Stimulated activated CD4-positive, alpha-beta T cell treated with anti-CD3 and anti-CD28 coated beads, TNF-alpha, amount 100 ng/mL, for 1 hour (primary cell): Measurements from ENCODE around the gene TTC39A.

Source experiments
- DNase-seq, 3 donors: peaks; one replicate each; pipeline ENCODE4 v3.0.0-alpha.2; 2020; ENCODE audit warnings: low read depth in 3 of 3, low spot score in 1 of 3

TTC39A gene

DNA sequence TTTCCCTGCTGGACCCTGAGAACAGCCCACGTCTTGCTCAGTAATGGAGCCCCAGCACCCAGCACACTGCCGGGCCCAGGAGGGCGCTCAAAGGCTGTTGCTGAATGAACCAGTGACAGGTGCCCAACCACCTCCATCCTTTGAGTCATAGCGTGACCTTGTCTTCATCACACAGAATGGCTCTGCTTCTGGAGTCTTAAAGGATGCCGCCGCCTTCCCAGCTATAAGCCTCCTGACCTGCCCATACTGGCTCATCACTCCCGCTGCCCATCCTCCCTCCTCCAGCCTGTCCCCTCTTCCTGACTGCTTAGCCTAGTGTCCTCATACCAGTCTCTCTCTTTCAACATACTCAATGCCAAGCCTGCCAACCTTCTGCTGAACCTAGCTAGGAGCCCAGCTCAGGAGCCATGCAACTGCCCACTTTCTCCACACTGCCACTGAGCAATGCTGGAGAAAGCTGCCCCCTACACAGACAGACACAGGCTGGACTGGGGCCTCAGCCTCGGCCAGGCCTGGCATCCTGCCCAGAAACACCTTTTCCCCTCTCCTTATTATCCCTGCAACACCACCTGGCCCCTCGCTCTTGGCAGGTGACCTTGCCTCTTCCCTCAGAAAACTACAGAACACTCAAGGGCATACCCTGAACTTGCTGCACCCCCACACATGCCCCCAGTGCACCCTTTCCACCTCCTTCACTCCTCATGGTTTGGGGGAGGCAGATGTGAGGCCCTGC lies 14.1 kb downstream of the TTC39A start:
- DNase-seq: no peak

DNA sequence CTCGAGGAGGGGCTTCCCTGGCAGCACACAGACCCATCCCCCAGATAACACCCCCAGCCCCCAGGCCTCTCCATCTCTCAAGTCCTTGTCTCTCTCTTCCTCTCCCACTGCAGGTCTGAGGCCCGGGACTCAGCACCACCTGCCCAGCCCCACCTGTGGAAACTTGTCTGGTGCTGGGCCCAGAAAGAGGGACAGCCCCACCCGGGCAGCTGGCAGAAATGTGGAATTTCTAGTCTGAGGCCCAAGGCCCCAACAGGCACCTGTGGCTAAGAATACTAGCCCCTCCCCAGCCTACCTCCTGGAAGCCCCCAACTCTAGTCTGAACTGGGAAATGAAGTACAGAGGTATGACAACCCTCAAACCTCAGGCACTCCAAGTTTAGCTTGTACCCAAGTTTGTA lies 15.4 kb downstream of the TTC39A start:
- DNase-seq: no peak

- DNase-seq: no peak
These were observed 16.2 kb downstream of the TTC39A start for GRCh38 chr1:51313961-51314777.

DNA sequence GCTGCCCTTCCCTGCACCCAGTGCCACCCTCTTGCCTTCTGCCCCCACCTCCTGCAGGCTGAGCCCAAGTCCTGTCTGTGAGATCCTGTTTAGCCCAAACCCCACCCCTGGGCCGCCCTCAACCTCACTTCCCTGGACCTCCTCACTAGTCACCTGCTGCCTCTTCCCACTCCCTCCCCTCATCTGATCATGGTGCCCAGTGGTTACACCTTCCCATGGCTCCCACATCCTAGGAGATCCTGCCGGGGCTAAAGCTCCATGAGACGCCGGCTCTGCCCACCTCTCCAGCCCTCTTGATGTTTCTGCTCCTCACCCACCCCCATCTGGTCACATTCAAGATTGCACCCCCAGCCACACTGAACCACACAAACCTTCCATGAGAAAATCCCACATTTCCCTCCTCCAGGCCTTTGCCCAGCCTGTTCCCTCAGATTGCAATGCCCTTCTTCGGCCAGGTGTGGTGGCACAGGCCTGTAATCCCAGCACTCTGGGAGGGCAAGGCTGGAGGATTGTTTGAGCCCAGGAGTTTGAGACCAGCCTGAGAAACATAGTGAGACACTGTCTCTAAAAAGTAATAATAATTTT lies 17.0 kb downstream of the TTC39A start:
- DNase-seq: no peak

DNA sequence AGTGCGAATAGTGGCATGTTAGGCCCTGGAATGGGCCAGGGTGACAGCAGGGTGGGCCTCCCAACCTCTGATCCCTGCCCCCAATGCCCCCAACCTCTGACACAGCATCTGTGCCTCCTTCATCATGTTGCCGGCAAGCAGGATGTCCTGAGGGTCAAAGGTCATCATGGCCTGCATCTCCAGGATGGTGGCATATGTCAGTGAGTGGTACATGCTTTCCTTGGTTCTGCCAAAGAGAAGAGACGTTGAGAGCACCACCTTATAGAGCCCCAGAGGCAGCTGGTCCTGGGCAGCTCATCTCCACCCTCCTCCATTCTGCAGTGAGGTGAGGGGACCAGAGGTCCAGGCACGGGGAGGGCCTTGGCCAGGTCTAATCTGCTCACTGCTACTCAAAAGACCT lies 17.6 kb downstream of the TTC39A start:
- no peak for DNase-seq

DNA sequence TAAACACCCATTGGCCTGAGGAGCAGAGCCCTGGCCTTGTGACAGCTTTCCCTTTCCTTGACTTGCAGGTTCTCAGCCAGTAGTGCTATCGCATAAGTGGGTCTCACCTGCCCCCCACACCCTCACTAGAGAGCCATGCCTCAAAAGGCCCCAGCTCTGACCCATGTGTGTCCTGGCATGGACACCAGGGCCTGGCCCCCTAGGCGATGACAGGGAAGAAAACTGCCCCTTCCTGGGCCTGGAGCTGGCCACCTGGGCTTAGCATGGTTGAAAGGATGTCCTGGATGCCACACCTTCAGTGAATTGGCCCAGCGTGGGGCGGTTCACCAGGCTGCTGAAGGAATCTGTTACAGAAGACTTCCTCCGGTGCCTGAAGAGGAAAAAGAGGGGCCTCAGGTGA lies 18.5 kb downstream of the TTC39A start:
- DNase-seq: no peak

DNA sequence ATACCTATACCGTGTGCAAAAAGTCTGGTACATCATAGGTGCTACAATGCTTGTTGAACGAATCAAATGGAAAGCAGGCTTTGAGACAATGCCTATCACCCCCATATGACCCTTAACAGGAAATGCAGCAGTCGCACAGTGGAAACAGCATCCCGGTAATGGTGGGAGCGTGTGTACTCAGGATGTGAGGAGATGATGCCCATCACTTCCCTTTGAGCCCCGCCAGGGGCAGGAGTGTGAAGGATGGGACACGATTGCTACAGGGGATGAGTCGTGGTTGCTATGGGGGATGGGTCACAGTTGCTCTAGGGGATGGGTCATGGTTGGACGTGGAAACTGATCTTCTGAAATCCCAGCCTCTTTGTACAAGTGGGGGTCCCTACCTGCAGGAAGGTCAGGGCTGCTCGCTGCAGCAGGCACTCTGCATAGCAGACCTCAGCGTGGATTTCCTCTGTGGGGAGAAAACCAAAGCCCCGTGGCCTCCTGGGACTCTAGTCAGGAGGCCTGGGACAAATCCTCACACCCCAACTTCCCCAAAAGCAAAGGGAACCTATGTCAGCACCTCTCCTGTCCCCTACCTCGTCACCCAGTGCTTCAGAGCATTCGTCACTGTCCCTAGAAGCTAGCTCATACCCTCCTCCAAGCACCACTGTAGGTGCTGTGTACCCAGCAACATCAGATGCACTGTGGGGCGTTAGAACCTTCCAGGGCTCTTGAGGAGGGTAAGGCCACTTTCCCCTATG lies 19.3 kb downstream of the TTC39A start:
- DNase-seq: no peak

DNA sequence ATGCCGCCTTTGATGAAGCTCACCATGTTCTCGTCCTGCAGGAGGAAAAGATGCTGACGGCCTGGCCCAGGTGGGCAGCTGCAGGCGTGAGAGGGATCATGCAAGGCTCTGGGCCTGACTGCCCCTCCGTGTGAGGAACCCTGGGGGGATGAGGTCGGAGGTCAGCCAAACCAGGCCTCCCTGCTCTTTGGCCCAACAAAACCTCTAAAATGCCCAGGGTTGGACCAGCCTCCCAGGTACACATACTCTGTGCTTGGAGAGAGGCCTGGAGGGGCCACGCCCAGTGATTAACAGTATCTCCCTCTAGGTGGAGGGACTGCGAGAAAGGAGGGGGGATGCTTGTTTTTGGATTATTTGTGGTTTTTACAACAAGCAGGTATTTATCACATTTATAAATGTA lies 21.1 kb downstream of the TTC39A start:
- no peak for DNase-seq

DNA sequence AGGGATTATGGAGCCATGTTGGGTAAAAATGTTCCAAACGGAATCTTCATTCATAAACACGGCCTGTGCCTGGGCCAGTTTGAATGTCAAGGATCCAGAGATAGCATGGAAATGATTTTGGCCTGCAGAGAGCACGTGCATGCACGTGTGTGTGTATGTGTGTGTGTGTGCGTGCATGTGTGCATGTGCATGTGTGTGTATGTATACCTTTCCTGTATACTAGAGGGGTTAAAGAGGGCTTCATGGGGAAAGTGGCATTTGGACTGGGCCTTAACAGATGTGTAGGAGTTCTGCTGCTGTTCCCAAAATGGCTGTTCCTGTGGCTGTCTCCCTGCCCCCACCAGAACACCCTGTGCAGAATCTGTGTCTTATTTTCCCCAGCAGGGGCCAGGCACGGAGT lies 21.7 kb downstream of the TTC39A start:
- no peak for DNase-seq

GRCh38 chr1:51306950-51307349 lies 23.4 kb downstream of the TTC39A start:
- no peak for DNase-seq

GRCh38 chr1:51305371-51305823 lies 25.0 kb downstream of the TTC39A start:
- no peak for DNase-seq

DNA sequence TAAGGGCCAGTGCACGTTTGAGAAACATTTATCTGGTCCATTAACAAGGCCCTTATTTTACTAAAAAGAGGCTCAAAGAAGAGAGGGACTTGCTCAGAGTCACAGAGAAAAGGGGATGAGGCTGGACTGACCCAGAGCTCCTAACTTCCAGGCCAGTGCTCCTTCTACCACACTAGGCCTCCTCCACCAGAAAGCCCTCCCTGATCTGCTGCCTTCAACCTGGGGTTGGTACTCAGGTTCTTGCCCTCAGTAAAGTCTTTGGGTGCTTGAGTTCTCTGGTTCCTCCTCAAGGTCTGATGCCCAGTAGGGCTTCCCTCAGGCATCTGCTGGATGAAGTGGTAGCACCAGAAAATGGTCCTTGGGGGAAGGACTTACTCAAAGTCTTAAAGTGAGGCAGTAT lies 26.0 kb downstream of the TTC39A start:
- no peak for DNase-seq

DNA sequence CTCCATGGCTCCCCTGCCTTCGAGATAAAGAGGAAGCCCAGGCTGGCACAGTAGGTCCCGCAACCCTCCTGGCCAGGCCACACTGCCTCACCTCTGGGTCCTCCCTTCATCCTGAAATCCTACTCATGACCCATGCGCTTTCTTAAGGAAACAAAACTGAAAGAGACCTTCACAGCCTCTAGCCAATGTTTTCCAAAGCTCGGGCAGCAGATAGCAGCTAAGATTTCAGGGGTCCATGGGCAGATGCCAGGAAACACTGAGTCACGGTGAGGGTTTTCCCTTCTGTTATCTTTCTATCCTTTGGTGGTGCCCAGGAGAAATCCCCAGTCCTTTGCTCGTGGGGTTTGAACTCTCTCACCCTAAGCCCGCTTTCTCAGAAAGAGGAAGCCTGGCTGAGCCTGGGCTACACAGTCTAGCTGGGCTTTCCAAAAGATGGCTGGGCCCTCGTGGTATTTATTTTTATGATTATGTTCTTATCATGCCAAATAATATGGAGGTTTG lies 26.6 kb downstream of the TTC39A start:
- DNase-seq: no peak

DNA sequence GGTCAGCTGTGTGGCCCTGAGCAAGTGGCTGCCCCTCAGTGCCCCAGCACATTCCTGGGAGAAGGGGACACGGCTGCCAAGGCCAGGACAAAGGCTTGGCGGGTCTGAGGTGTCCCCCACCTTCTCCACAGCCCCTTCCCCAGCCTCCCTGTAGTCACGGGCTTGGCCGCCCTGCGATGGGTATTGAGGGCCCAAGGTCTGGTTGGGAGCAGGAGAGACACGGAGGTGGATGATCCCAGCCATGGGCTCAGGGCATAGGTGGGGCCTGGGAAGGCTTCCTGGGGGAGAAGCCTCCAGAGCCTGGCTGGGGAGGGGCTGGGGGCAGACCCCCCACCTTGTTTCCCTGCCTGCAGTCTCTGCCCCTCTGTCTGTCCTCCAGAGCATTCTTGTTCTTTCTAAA lies 27.0 kb downstream of the TTC39A start:
- no peak for DNase-seq

DNA sequence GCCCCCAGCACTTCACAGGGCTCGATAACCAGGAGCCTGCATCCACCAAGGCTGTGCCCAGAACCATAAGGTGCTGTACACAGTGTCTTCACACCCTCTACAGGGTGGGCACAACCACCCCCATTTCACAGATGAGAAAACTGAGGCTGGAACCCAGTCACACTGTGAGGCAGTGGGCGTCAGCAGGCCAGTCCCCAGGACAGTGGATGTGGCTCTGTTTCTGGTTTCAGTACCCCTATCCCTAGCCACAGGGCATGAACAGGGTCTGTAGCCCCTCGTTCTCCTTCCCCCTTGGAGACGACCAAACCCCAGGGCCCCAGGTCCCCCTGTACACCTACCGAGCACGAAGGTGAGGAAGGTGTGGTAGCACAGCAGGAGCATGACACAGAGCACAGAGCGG lies 27.6 kb downstream of the TTC39A start:
- DNase-seq: no peak

- DNase-seq: no peak
These were observed 28.1 kb downstream of the TTC39A start for GRCh38 chr1:51302270-51302669.

DNA sequence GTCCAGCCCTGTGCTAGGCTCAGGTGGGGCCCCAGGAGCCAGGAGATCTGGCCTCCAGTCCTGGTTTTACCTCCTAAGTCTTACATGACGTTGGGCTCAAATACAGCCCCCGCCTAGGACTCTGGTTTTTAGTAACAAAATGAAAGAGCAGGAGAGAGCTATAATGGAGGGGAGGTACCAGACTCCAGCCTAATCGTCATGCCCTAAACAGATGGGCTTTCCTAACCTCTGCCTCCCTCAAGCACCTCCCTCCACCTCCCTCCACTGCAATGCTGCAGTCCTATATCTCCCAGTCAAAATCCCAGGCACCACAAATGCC lies 28.6 kb downstream of the TTC39A start:
- no peak for DNase-seq

GRCh38 chr1:51301152-51301843 lies 29.1 kb downstream of the TTC39A start:
- DNase-seq: no peak

DNA sequence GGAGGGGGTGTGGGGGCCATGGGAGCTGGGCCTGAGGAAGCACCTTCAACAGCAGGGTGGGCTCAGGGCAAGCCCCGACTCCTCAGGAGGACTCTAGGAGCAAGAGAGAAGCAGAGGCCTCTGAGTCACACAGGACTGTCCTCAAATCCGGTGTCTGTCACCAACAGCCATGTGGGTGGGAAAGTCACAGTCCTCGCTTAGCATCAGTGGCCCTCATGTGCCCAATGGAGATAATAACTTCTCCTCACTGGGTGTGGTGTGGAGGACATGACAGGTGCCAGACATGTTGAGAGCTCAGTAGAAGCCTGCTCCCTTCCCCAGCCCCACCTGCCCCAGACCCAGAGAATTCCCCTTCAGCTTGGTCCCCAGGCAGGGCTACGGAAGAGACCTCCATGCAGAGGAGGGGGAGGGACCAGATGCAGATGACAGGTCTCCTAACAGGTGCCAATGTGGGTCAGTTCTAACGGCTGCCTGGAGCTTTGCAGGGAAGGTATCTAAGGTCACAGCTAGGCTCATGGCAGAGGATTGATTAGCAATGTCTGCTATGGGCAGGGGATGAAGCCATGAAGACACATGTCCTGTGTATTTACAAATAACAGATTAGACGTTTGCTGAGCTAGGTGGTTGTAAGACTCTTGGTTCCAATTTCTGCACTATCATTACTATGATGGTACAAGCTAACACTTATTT lies 30.2 kb downstream of the TTC39A start:
- DNase-seq: no peak

GRCh38 chr1:51299185-51299885 lies 31.0 kb downstream of the TTC39A start:
- no peak for DNase-seq
